Osteoblast (primary cell): ENCODE measurements around the gene PLEKHJ1. TPM values are rescaled to one million over a fixed set of nuclear protein-coding genes. Genes with fewer than 3 reads are reported as not detected.

Experiments used
- DNase-seq: peaks from one replicate; pipeline ENCODE4 v3.0.0; 2011; ENCODE audit warnings: low spot score, mixed read lengths; ENCODE audit not compliant: insufficient read length; ENCODE audit errors: missing footprints
- H2AFZ ChIP-seq: 2 replicates; pipeline ENCODE4 v1.6.0; 2011; ENCODE audit warnings: mild to moderate bottlenecking, low read length
- H3K27ac ChIP-seq: 2 replicates; pipeline ENCODE4 v1.5.1; 2011; ENCODE audit warnings: mild to moderate bottlenecking, low read depth, low read length, moderate library complexity
- H3K27me3 ChIP-seq: 2 replicates; pipeline ENCODE4 v1.6.0; 2012; ENCODE audit warnings: mild to moderate bottlenecking, control low read depth, inconsistent platforms, low read length, moderate library complexity; ENCODE audit not compliant: insufficient read depth
- H3K36me3 ChIP-seq: 2 replicates; pipeline ENCODE4 v1.5.1; 2011; ENCODE audit warnings: mild to moderate bottlenecking, low read length, control low read depth, moderate library complexity; ENCODE audit not compliant: insufficient read depth
- H3K4me1 ChIP-seq: 2 replicates; pipeline ENCODE4 v1.5.1; 2011; ENCODE audit warnings: mild to moderate bottlenecking, low read length, control low read depth, moderate library complexity; ENCODE audit not compliant: insufficient read depth
- H3K4me2 ChIP-seq: 2 replicates; pipeline ENCODE4 v1.6.0; 2011; ENCODE audit warnings: mild to moderate bottlenecking, low read length; ENCODE audit not compliant: insufficient read depth
- H3K4me3 ChIP-seq: fragments of 200-600 bp; sonication (generic); 3 replicates; pipeline ENCODE4 v1.5.1; 2012; ENCODE audit warnings: mild to moderate bottlenecking, low read length, inconsistent platforms; ENCODE audit not compliant: insufficient read depth
- H3K79me2 ChIP-seq: 2 replicates; pipeline ENCODE4 v1.6.0; 2012; ENCODE audit warnings: mild to moderate bottlenecking, low read length, control low read depth, inconsistent platforms; ENCODE audit not compliant: insufficient read depth
- H3K9me3 ChIP-seq: 2 replicates; pipeline ENCODE4 v1.5.1; 2011; ENCODE audit warnings: low read depth, low read length, control low read depth
- H4K20me1 ChIP-seq: 2 replicates; pipeline ENCODE4 v1.6.0; 2012; ENCODE audit warnings: mild to moderate bottlenecking, low read length, control low read depth; ENCODE audit not compliant: insufficient read depth
- total RNA-seq: library from RNA; depleted of rRNA; stranded (reverse); fragments of >200 nt; gene quantifications from 2 replicates; pipeline ENCODE4 v1.2.3, GENCODE V29; 2012
- TF ChIP-seq, protein P1 (sequence below): IDR thresholded peaks from 2 replicates; pipeline ENCODE4 v1.5.1; 2011; ENCODE audit warnings: mild to moderate bottlenecking, low read depth, low read length, moderate library complexity; ENCODE audit errors: extremely low read depth

PLEKHJ1 gene
- total RNA-seq, 1 donor, result 43.4 TPM

DNA sequence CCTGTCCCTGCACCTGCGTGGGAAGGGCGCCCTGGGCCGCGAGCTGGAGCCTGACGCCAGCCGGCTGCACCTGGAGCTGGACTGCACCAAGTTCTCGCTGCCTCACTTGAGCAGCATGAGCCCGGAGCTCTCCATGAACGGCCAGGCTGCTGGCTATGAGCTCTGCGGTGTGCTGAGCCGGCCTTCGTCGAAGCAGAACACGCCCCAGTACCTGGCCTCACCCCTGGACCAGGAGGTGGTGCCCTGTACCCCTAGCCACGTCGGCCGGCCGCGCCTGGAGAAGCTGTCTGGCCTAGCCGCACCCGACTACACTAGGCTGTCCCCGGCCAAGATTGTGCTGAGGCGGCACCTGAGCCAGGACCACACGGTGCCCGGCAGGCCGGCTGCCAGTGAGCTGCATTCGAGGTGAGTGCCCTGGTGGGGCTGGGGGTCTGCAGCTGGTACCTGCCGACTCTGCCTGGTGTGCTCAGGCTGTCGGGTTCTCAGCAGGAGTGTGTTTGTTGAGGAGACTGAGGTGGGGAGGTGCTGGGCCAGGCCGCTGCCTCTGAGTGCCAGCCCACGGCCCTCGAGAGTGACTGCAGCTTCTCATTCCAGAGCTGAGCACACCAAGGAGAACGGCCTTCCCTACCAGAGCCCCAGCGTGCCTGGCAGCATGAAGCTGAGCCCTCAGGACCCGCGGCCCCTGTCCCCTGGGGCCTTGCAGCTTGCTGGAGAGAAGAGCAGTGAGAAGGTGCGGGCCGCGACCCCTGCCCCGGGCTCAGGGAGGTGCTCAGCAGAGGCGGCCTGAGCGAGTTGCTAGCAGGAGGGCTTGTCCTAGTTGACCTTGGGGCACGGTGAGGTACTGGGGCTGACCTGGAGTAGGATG, 19.5 kb downstream of the PLEKHJ1 start:
- no peak for DNase-seq
- Histone ChIP-seq H4K20me1 (peaks cover 12% of the 10 kb centered on the region), H3K27ac (no peak overlapping the region), H3K36me3 (peaks cover 63% of the 10 kb centered on the region), H3K27me3 (no peaks in the 10 kb centered on the region), H2AFZ (no peak overlapping the region), H3K4me2 (no peak overlapping the region), H3K4me3 (no peak overlapping the region), H3K79me2 (peaks cover 46% of the 10 kb centered on the region), H3K4me1 (no peaks in the 10 kb centered on the region), H3K9me3 (no peaks in the 10 kb centered on the region)
- TF ChIP-seq, protein P1, sequence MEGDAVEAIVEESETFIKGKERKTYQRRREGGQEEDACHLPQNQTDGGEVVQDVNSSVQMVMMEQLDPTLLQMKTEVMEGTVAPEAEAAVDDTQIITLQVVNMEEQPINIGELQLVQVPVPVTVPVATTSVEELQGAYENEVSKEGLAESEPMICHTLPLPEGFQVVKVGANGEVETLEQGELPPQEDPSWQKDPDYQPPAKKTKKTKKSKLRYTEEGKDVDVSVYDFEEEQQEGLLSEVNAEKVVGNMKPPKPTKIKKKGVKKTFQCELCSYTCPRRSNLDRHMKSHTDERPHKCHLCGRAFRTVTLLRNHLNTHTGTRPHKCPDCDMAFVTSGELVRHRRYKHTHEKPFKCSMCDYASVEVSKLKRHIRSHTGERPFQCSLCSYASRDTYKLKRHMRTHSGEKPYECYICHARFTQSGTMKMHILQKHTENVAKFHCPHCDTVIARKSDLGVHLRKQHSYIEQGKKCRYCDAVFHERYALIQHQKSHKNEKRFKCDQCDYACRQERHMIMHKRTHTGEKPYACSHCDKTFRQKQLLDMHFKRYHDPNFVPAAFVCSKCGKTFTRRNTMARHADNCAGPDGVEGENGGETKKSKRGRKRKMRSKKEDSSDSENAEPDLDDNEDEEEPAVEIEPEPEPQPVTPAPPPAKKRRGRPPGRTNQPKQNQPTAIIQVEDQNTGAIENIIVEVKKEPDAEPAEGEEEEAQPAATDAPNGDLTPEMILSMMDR, result no peak

DNA sequence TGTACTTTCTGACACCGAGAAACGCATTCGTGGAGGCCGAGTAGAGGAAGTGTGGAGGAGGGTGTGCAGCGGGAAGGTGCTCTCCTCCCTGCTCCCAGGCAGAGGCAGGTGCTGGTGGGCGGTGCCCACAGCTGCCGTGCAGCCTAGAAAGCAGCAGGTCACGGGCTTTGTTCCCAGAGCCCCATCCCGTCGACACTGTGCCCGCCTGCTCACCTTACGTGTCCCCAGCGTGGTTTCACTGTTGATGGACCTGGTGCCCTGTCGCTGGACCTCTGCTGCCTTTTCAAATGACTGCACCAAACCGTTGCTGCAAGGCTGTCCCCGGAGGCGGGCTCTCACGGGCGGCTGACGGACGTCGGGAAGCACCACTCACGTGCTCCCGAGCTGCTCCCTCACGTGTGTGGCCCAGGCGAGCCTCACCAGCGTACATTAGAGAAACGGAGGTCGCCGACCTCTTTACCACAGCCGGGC, 20.8 kb downstream of the PLEKHJ1 start:
- Histone ChIP-seq H3K79me2 (peaks cover 42% of the 10 kb centered on the region), H3K36me3 (peaks cover 71% of the 10 kb centered on the region), H4K20me1 (peaks cover 12% of the 10 kb centered on the region), H3K4me3 (no peak overlapping the region), H3K4me2 (no peak overlapping the region), H3K4me1 (no peaks in the 10 kb centered on the region), H3K27ac (no peak overlapping the region), H3K9me3 (no peaks in the 10 kb centered on the region), H2AFZ (no peak overlapping the region), H3K27me3 (no peaks in the 10 kb centered on the region)
- DNase-seq, result no peak
- TF ChIP-seq, protein P1, result no peak

DNA sequence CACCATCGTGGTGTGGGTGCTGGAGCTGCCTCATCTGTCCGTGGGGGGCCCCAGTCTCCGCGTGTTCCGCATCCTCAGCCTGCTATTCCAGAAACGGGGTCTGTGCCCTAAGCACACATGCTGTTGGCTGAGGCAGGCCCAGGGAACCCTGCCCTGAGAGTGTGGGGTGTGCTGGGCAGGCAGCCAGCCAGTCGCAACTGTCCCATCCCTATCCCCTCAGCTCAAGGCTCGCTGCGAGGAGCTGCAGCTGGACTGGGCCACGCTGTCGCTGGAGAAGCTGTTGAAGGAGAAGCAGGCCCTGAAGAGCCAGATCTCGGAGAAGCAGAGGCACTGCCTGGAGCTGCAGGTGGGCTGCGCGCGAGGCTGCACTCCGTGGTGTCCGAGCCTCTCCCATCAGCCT, 21.9 kb downstream of the PLEKHJ1 start:
- TF ChIP-seq, protein P1, result no peak

DNA sequence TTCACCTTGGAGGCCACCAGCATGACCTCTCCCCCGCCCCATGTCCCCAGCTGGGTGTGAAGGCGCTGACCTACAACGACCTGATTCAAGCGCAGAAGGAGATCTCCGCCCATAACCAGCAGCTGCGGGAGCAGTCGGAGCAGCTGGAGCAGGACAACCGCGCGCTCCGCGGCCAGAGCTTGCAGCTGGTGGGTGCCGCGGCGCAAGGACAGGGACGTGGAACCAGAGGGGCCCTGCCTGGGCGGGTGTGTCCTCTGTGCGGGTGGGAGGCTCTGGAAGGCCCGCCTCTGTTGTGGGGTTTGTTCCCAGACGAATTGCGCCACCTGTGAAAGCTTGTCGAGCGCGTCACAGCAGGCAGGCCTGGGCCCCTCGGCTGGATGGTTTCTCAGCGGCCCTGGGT, 22.3 kb downstream of the PLEKHJ1 start:
- Histone ChIP-seq H3K4me3 (no peak overlapping the region), H3K9me3 (no peaks in the 10 kb centered on the region), H3K27ac (no peak overlapping the region), H3K27me3 (no peaks in the 10 kb centered on the region), H4K20me1 (peaks cover 12% of the 10 kb centered on the region), H3K79me2 (peaks cover 41% of the 10 kb centered on the region), H2AFZ (no peak overlapping the region), H3K4me2 (no peak overlapping the region), H3K4me1 (no peaks in the 10 kb centered on the region), H3K36me3 (peaks cover 76% of the 10 kb centered on the region)
- DNase-seq, result no peak
- TF ChIP-seq, protein P1, result no peak

More for the DNA sequence above, 21.9 kb downstream of the PLEKHJ1 start:
- Histone ChIP-seq H3K79me2 (peaks cover 38% of the 10 kb centered on the region), H3K9me3 (no peaks in the 10 kb centered on the region), H3K36me3 (peaks cover 74% of the 10 kb centered on the region), H3K4me3 (no peak overlapping the region), H4K20me1 (peaks cover 12% of the 10 kb centered on the region), H3K27me3 (no peaks in the 10 kb centered on the region), H3K27ac (no peak overlapping the region), H3K4me1 (no peaks in the 10 kb centered on the region), H2AFZ (no peak overlapping the region), H3K4me2 (no peak overlapping the region)
- DNase-seq, result no peak
